CD14-positive monocyte (primary cell): Measurements from ENCODE around the gene APBA2. TPM values are rescaled to one million over a fixed set of nuclear protein-coding genes. Genes with fewer than 3 reads are reported as not detected.

Experiments used
- DNase-seq, 3 donors: peaks; one replicate each; pipeline ENCODE4 v3.0.0-alpha.2; 2011 to 2022
- H2AFZ ChIP-seq: 2 replicates; pipeline ENCODE4 v1.6.0; 2012; ENCODE audit warnings: mild to moderate bottlenecking, low read depth, low read length, inconsistent platforms; ENCODE audit not compliant: insufficient read depth, poor library complexity, severe bottlenecking
- H3K27ac ChIP-seq, 2 donors: 1 replicate in 1 of 2; 2 replicates in 1 of 2; pipeline ENCODE4 v1.5.1; 2012 to 2013; ENCODE audit warnings: low read length in 2 of 2, control low read depth in 1 of 2, inconsistent platforms in 1 of 2, low read depth in 1 of 2, mild to moderate bottlenecking in 1 of 2
- H3K27me3 ChIP-seq, 2 donors: one replicate each; pipeline versions ENCODE4 v1.6.0 to v1.6.1; 2011 to 2013; ENCODE audit warnings: low read length in 2 of 2; ENCODE audit not compliant: control insufficient read depth in 2 of 2, insufficient read depth in 2 of 2
- H3K36me3 ChIP-seq, 2 donors: replicated peaks in 1 of 2; 1 replicate in 1 of 2; 2 replicates in 1 of 2; pipeline versions ENCODE4 v1.5.1 to v1.6.1; 2012 to 2013; ENCODE audit warnings: low read length in 2 of 2, control low read depth in 1 of 2, inconsistent platforms in 1 of 2, mild to moderate bottlenecking in 1 of 2; ENCODE audit not compliant: insufficient read depth in 2 of 2, control insufficient read depth in 1 of 2
- H3K4me1 ChIP-seq, 2 donors: 1 replicate in 1 of 2; 2 replicates in 1 of 2; pipeline versions ENCODE4 v1.5.1 to v1.6.1; 2012 to 2013; ENCODE audit warnings: low read length in 2 of 2, control low read depth in 1 of 2, inconsistent platforms in 1 of 2, mild to moderate bottlenecking in 1 of 2, moderate library complexity in 1 of 2; ENCODE audit not compliant: insufficient read depth in 2 of 2, control insufficient read depth in 1 of 2
- H3K4me2 ChIP-seq: replicated peaks from 2 replicates; pipeline ENCODE3; 2012; ENCODE audit warnings: low read length, moderate library complexity, mild to moderate bottlenecking; ENCODE audit not compliant: poor library complexity, severe bottlenecking; ENCODE audit errors: extremely low read depth
- H3K4me3 ChIP-seq, 3 experiments: fragments of 200-600 bp in 1 of 3; sonication (generic) in 1 of 3; replicated peaks in 1 of 3; 1 replicate in 2 of 3; 2 replicates in 1 of 3; pipeline ENCODE4 v1.5.1; 2011 to 2013; ENCODE audit warnings: low read length in 3 of 3, mild to moderate bottlenecking in 3 of 3, control low read depth in 2 of 3, low read depth in 2 of 3, inconsistent platforms in 1 of 3, moderate library complexity in 1 of 3
- H3K79me2 ChIP-seq: 2 replicates; pipeline ENCODE4 v1.6.0; 2012; ENCODE audit warnings: mild to moderate bottlenecking, control low read depth, inconsistent platforms, low read length, moderate library complexity; ENCODE audit not compliant: insufficient read depth
- H3K9ac ChIP-seq: 2 replicates; pipeline ENCODE4 v1.6.0; 2017; ENCODE audit warnings: low read length, mild to moderate bottlenecking; ENCODE audit not compliant: insufficient read depth, poor library complexity, severe bottlenecking
- H3K9me3 ChIP-seq, 2 donors: replicated peaks in 1 of 2; 1 replicate in 1 of 2; 2 replicates in 1 of 2; pipeline versions ENCODE4 v1.5.1 to v1.6.1; 2012 to 2013; ENCODE audit warnings: low read length in 2 of 2, control low read depth in 1 of 2; ENCODE audit not compliant: control insufficient read depth in 1 of 2, insufficient read depth in 1 of 2
- H4K20me1 ChIP-seq: 2 replicates; pipeline ENCODE4 v1.6.0; 2012; ENCODE audit warnings: mild to moderate bottlenecking, low read length, control low read depth, moderate library complexity; ENCODE audit not compliant: insufficient read depth
- H3K27ac Mint-ChIP-seq, 7 donors: one replicate each; pipeline ENCODE4 v1.8.0; 2020; ENCODE audit warnings: mild to moderate bottlenecking in 7 of 7, mixed read lengths in 7 of 7, moderate library complexity in 6 of 7, inconsistent platforms in 2 of 7
- H3K27me3 Mint-ChIP-seq, 3 donors: one replicate each; pipeline ENCODE4 v1.8.0; 2021 to 2022; ENCODE audit warnings: low read depth in 3 of 3, mild to moderate bottlenecking in 3 of 3, mixed read lengths in 3 of 3, moderate library complexity in 3 of 3, inconsistent platforms in 1 of 3
- H3K36me3 Mint-ChIP-seq, 2 donors: one replicate each; pipeline ENCODE4 v1.8.0; 2020; ENCODE audit warnings: mixed read lengths in 2 of 2, inconsistent platforms in 1 of 2, mild to moderate bottlenecking in 1 of 2
- H3K4me1 Mint-ChIP-seq: one replicate; pipeline ENCODE4 v1.8.0; 2020; ENCODE audit warnings: mild to moderate bottlenecking, mixed read lengths
- H3K4me3 Mint-ChIP-seq, 2 donors: one replicate each; pipeline ENCODE4 v1.8.0; 2020; ENCODE audit warnings: mild to moderate bottlenecking in 2 of 2, mixed read lengths in 2 of 2, moderate library complexity in 1 of 2
- H3K9me3 Mint-ChIP-seq, 7 donors: one replicate each; pipeline ENCODE4 v1.8.0; 2020 to 2022; ENCODE audit warnings: mixed read lengths in 7 of 7, mild to moderate bottlenecking in 6 of 7, moderate library complexity in 6 of 7, inconsistent platforms in 2 of 7
- WGBS: methylation state at CpG from one replicate; pipeline ENCODE4 v1.1.5; 2013; ENCODE audit warnings: missing lambda C conversion rate; ENCODE audit not compliant: insufficient coverage; 5-methylcytosine and 5-hydroxymethylcytosine counted together
- intact Hi-C, 2 donors: fragments of 100-400 bp; cut with micrococcal nuclease; formaldehyde crosslinking; loops; one replicate each; pipeline versions ENCODE4 v1.15.0 to v1.15.1; 2023
- polyA plus RNA-seq, 3 donors: library from polyadenylated mRNA; depleted of rRNA in 1 of 3; unstranded in 2 of 3; stranded (reverse) in 1 of 3; fragments of 300-500 nt in 2 of 3; fragments of >200 nt in 1 of 3; fragmentation: Illumina TruSeq in 2 of 3; gene quantifications; 1 replicate in 2 of 3; 2 replicates in 1 of 3; pipeline ENCODE4 v1.2.3, GENCODE V29; 2012 to 2021
- TF ChIP-seq, protein P1 (sequence below): fragments of 200-600 bp; IDR thresholded peaks from one replicate; pipeline ENCODE4 v1.8.0; 2022; ENCODE audit warnings: antibody characterized with exemption, mild to moderate bottlenecking

The APBA2 gene
- polyA plus RNA-seq, 3 donors: 0.30 TPM; not detected in 2

DNA sequence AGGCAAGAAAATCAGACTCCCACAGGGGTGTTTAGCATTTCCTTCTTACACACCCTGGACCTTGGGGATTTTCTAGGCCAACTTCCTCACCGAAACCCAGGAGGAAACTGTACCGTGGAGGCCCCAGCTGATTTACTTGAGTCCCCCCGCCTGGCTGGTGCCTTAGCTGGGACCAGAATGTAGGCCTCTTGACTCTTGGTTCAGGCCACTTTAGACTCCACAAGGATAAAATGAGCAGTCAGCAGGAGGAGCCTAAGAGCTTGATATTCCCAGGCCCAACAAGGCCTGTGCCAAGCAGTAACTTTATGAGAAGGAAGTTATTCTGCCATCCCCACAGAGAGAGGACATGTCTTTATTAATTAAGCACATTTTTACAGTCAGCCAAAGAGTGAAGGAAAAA, 4.6 kb upstream of the APBA2 start:
- Histone ChIP-seq H3K4me2 (no peak overlapping the region), H3K4me3 (no peak overlapping the region), H3K4me1 (no peaks in the 10 kb centered on the region), H3K79me2 (no peaks in the 10 kb centered on the region), H3K36me3 (no peaks in the 10 kb centered on the region), H2AFZ (peak overlapping the region; percentile 42), H3K27me3 (peaks cover 8 to 16% of the 10 kb centered on the region in 2 donors), H3K9me3 (peaks cover 0 to 4% of the 10 kb centered on the region in 2 donors), H3K9ac (no peak overlapping the region), H3K27ac (no peak overlapping the region), H4K20me1 (no peaks in the 10 kb centered on the region)
- Mint-ChIP-seq H3K4me3 (no peak overlapping the region), H3K27ac (no peak overlapping the region), H3K9me3 (peaks cover 0 to 2% (median 0%) of the 10 kb centered on the region in 7 donors), H3K4me1 (no peaks in the 10 kb centered on the region), H3K27me3 (peaks cover 19 to 28% (median 23%) of the 10 kb centered on the region in 3 donors), H3K36me3 (no peaks in the 10 kb centered on the region)
- intact Hi-C loops: no loop called here
- DNase-seq: no peak
- TF ChIP-seq, protein P1, sequence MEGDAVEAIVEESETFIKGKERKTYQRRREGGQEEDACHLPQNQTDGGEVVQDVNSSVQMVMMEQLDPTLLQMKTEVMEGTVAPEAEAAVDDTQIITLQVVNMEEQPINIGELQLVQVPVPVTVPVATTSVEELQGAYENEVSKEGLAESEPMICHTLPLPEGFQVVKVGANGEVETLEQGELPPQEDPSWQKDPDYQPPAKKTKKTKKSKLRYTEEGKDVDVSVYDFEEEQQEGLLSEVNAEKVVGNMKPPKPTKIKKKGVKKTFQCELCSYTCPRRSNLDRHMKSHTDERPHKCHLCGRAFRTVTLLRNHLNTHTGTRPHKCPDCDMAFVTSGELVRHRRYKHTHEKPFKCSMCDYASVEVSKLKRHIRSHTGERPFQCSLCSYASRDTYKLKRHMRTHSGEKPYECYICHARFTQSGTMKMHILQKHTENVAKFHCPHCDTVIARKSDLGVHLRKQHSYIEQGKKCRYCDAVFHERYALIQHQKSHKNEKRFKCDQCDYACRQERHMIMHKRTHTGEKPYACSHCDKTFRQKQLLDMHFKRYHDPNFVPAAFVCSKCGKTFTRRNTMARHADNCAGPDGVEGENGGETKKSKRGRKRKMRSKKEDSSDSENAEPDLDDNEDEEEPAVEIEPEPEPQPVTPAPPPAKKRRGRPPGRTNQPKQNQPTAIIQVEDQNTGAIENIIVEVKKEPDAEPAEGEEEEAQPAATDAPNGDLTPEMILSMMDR: no peak
- WGBS: 39% methylated on average over 3 of the region's 3 CpGs

GRCh38 chr15:28881600-28881999, 4.2 kb upstream of the APBA2 start:
- peaks cover 0 to 4% of the 10 kb centered on the region in 2 donors for H3K9me3 ChIP-seq
- no peak overlapping the region for H2AFZ ChIP-seq
- Mint-ChIP-seq H3K9me3 (peaks cover 0 to 2% (median 0%) of the 10 kb centered on the region in 7 donors), H3K27me3 (peaks cover 21 to 30% (median 24%) of the 10 kb centered on the region in 3 donors), H3K4me3 (no peak overlapping the region), H3K4me1 (no peaks in the 10 kb centered on the region), H3K36me3 (no peaks in the 10 kb centered on the region), H3K27ac (no peak overlapping the region)
- no peaks in the 10 kb centered on the region for H3K79me2 ChIP-seq
- no peaks in the 10 kb centered on the region for H3K36me3 ChIP-seq
- TF ChIP-seq, protein P1: no peak
- H4K20me1 ChIP-seq: no peaks in the 10 kb centered on the region
- no peak for DNase-seq
- H3K4me1 ChIP-seq: peaks cover 0 to 1% of the 10 kb centered on the region in 2 donors
- no CpG with 5 or more reads among the region's 1 CpG for WGBS
- intact Hi-C loops: no loop called here
- no peak overlapping the region for H3K9ac ChIP-seq
- no peak overlapping the region for H3K27ac ChIP-seq
- H3K4me2 ChIP-seq: no peak overlapping the region
- no peak overlapping the region for H3K4me3 ChIP-seq
- peaks cover 8 to 18% of the 10 kb centered on the region in 2 donors for H3K27me3 ChIP-seq
